ENCODE data around the gene HDAC10. TPM values are rescaled to one million over a fixed set of nuclear protein-coding genes. Genes with fewer than 3 reads are reported as not detected.

HDAC10 gene
- total and polyA plus RNA-seq, 10 of the 15 experiments (the other 5 are each of a cell fraction or from before 2014, with no cell fraction given), result 0.26 to 48.6 (median 5.0) TPM

DNA sequence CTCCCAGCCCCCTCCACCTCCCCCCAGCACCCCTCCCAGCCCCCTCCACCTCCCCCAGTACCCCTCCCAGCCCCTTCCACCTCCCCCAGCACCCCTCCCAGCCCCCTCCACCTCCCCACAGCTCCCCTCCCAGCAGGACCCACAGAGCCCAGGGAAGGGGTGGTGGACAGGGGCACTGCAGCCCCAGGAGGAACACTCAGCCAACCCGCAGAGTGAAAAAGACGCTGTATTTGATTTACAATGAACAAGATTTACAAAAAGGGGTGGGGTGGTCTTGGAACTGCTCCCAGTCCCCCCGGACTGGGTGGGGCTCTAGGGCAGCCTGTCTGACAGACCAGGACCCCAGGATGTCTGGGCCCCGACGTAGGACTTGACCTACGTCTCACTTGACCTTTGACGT is 23.7 kb upstream of the HDAC10 start:
- Histone ChIP-seq H3K9me3 (replicated peaks; ENCODE audit: control insufficient read depth, insufficient read depth, low read length) (no peaks in the 10 kb centered on the region), H4K20me1 (ENCODE audit: control insufficient read depth, insufficient read depth) (no peaks in the 10 kb centered on the region), H3K4me3 (no peak overlapping the region), H3K27ac (ENCODE audit: control insufficient read depth, insufficient read depth) (no peak overlapping the region), H2AFZ (ENCODE audit: control insufficient read depth, low read depth, low read length) (no peak overlapping the region), H3K4me1 (ENCODE audit: control insufficient read depth, insufficient read depth, low read length) (peaks cover 10% of the 10 kb centered on the region), H3K36me3 (ENCODE audit: control insufficient read depth in 2 of 2, insufficient read depth in 2 of 2, low read length in 1 of 2) (peaks cover 0 to 29% of the 10 kb centered on the region in 2 experiments; a peak in 3 of 4 replicates), H3K9ac (ENCODE audit: control insufficient read depth, insufficient read depth, low read length) (no peak overlapping the region), H3K4me2 (ENCODE audit: control insufficient read depth, insufficient read depth) (no peak overlapping the region), H3K27me3 (replicated peaks in 1 of 2; ENCODE audit: control insufficient read depth in 2 of 2, insufficient read depth in 2 of 2, low read length in 1 of 2) (no peaks in the 10 kb centered on the region), H3K79me2 (ENCODE audit: control insufficient read depth, insufficient read depth, low read length) (no peaks in the 10 kb centered on the region)
- RAD21 ChIA-PET (ENCODE audit: unreplicated experiment), result interaction anchor here (0.9 kb wide), 1 partner anchor 44 kb away, joined by 3 read pairs; no protein-coding TSS in a partner anchor
- CTCF ChIA-PET, result interaction anchor here (1.2 to 2.8 kb wide), 4 partner anchors 52 to 346 kb away, joined by 3 to 36 read pairs (median 14); partner anchors contain the start of gene DENND6B
- DNase-seq (ENCODE audit: low read depth, low spot score) (no peak), ATAC-seq (no peak), FAIRE-seq (no peak)
- SMC1A ChIA-PET (ENCODE audit: uncharacterized antibody, unreplicated experiment), result no interaction called here
- WGBS (ENCODE audit: insufficient coverage, insufficient replicate concordance, low lambda C conversion rate, missing lambda C conversion rate), result 92% methylated on average over 7 of the region's 7 CpGs
- intact Hi-C loops (cut with micrococcal nuclease; ENCODE audit: unreplicated experiment) (no loop called here), in situ Hi-C loops (cut with MboI) (loop anchor here (5.0 kb wide), 1 partner anchor 53 kb away; the partner anchor contains the start of gene DENND6B)
- no TSS peak for BruUV-seq (replicated peaks)
- TF ChIP-seq, protein P1, sequence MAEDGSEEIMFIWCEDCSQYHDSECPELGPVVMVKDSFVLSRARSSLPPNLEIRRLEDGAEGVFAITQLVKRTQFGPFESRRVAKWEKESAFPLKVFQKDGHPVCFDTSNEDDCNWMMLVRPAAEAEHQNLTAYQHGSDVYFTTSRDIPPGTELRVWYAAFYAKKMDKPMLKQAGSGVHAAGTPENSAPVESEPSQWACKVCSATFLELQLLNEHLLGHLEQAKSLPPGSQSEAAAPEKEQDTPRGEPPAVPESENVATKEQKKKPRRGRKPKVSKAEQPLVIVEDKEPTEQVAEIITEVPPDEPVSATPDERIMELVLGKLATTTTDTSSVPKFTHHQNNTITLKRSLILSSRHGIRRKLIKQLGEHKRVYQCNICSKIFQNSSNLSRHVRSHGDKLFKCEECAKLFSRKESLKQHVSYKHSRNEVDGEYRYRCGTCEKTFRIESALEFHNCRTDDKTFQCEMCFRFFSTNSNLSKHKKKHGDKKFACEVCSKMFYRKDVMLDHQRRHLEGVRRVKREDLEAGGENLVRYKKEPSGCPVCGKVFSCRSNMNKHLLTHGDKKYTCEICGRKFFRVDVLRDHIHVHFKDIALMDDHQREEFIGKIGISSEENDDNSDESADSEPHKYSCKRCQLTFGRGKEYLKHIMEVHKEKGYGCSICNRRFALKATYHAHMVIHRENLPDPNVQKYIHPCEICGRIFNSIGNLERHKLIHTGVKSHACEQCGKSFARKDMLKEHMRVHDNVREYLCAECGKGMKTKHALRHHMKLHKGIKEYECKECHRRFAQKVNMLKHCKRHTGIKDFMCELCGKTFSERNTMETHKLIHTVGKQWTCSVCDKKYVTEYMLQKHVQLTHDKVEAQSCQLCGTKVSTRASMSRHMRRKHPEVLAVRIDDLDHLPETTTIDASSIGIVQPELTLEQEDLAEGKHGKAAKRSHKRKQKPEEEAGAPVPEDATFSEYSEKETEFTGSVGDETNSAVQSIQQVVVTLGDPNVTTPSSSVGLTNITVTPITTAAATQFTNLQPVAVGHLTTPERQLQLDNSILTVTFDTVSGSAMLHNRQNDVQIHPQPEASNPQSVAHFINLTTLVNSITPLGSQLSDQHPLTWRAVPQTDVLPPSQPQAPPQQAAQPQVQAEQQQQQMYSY (CRISPR knock-in tag; IDR thresholded peaks at IDR 0.05), result no peak
- TF ChIP-seq HDGF (IDR thresholded peaks at IDR 0.05), result no peak
- TF ChIP-seq POLR2AphosphoS2 (IDR thresholded peaks at IDR 0.05; ENCODE audit: low read depth, low read length), result no peak
- no peak for TF ChIP-seq CREB1 (IDR thresholded peaks at IDR 0.05; ENCODE audit: low read depth)
- no peak for TF ChIP-seq TBL1XR1 (IDR thresholded peaks at IDR 0.05; ENCODE audit: low read depth, low read length)
- TF ChIP-seq IKZF1 (conservative IDR thresholded peaks at IDR 0.05), result no peak
- no peak for TF ChIP-seq PAX8 (IDR thresholded peaks at IDR 0.05)
- TF ChIP-seq, protein P2, sequence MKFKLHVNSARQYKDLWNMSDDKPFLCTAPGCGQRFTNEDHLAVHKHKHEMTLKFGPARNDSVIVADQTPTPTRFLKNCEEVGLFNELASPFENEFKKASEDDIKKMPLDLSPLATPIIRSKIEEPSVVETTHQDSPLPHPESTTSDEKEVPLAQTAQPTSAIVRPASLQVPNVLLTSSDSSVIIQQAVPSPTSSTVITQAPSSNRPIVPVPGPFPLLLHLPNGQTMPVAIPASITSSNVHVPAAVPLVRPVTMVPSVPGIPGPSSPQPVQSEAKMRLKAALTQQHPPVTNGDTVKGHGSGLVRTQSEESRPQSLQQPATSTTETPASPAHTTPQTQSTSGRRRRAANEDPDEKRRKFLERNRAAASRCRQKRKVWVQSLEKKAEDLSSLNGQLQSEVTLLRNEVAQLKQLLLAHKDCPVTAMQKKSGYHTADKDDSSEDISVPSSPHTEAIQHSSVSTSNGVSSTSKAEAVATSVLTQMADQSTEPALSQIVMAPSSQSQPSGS (IDR thresholded peaks at IDR 0.05; ENCODE audit: low read length), result no peak
- TF ChIP-seq KLF5 (IDR thresholded peaks at IDR 0.05; ENCODE audit: partially characterized antibody), result no peak
- no peak for TF ChIP-seq POLR2A (IDR thresholded peaks at IDR 0.05; ENCODE audit: low read depth, low read length)
- TF ChIP-seq TCF7 (IDR thresholded peaks at IDR 0.05; ENCODE audit: borderline replicate concordance), result no peak
- TF ChIP-seq GABPA (IDR thresholded peaks at IDR 0.05; ENCODE audit: low read depth), result no peak
- TF ChIP-seq SIX5 (IDR thresholded peaks at IDR 0.05; ENCODE audit: low read depth, low read length, severe bottlenecking), result no peak
- TF ChIP-seq ESRRA (IDR thresholded peaks at IDR 0.05; ENCODE audit: low read length), result no peak
- POLR2A ChIA-PET, result no interaction called here

All from GM12878 (cell line).